ENCODE data around the gene RAVER2. TPM values are rescaled to one million over a fixed set of nuclear protein-coding genes. Genes with fewer than 3 reads are reported as not detected.

The RAVER2 gene
- total RNA-seq, 2 experiments from 2014 or later = 0.08 TPM; not detected in 1

DNA sequence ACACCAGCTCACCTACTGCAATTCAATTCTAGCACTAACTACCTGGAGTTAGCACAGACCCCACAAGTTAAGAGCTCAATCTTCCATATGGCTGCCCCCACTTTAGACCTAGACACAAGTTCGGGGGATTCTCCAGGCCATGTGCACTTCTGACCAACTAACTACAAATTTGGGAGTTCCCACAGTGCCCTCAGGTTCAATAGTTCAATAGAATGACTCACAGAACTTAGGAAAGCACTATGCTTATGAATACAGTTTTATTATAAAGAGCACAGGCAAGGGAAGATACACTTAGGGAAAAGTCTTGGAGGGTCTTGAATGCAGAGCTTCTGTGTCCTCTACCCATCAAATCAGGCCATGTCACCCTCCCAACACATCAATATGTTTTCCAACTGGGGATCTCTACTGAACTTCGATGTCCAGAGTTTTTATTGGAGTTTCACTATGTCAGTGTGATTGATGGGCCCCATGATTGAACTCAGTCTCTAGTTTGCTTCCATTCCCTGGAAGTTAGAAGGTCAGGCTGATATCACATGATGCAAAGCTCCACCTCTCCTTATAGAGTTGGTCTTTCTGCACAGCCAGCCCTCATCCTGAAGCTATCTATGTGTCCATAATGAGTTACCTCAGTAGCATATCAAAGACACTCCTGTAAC lies 46.1 kb downstream of the RAVER2 start:
- no peaks in the 10 kb centered on the region; the same call in 1 of the 2 replicates for H3K79me2 ChIP-seq (ENCODE audit: insufficient read depth, low read depth, low read length)
- no peak for DNase-seq (ENCODE audit: low spot score)
- CTCF ChIA-PET (ENCODE audit: unreplicated experiment) = no interaction called here
- intact Hi-C loops (cut with micrococcal nuclease; ENCODE audit: unreplicated experiment) = no loop called here
- BruUV-seq (replicated peaks) = no TSS peak
- no peaks in the 10 kb centered on the region for H3K9me3 ChIP-seq (ENCODE audit: low read length)
- TF ChIP-seq, protein P1, sequence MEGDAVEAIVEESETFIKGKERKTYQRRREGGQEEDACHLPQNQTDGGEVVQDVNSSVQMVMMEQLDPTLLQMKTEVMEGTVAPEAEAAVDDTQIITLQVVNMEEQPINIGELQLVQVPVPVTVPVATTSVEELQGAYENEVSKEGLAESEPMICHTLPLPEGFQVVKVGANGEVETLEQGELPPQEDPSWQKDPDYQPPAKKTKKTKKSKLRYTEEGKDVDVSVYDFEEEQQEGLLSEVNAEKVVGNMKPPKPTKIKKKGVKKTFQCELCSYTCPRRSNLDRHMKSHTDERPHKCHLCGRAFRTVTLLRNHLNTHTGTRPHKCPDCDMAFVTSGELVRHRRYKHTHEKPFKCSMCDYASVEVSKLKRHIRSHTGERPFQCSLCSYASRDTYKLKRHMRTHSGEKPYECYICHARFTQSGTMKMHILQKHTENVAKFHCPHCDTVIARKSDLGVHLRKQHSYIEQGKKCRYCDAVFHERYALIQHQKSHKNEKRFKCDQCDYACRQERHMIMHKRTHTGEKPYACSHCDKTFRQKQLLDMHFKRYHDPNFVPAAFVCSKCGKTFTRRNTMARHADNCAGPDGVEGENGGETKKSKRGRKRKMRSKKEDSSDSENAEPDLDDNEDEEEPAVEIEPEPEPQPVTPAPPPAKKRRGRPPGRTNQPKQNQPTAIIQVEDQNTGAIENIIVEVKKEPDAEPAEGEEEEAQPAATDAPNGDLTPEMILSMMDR (conservative IDR thresholded peaks at IDR 0.05; ENCODE audit: low read length) = no peak
- TF ChIP-seq EZH2phosphoT487 (IDR thresholded peaks at IDR 0.05; ENCODE audit: borderline replicate concordance, low read depth, low read length) = no peak
- no peaks in the 10 kb centered on the region for H3K9me2 ChIP-seq (ENCODE audit: insufficient read depth, low read length)
- H3K36me3 ChIP-seq (ENCODE audit: insufficient read depth, low read length) = no peaks in the 10 kb centered on the region
- H4K20me1 ChIP-seq (ENCODE audit: insufficient read depth, low read length) = no peaks in the 10 kb centered on the region
- no peak overlapping the region for H3K4me3 ChIP-seq (ENCODE audit: low read depth, low read length, poor library complexity, severe bottlenecking)
- no peak overlapping the region for H3K27ac ChIP-seq (ENCODE audit: low read depth, low read length, poor library complexity, severe bottlenecking)
- no peaks in the 10 kb centered on the region for H3K4me1 ChIP-seq (ENCODE audit: insufficient read depth, low read length, poor library complexity, severe bottlenecking)
- POLR2A ChIA-PET = no interaction called here
- H3K4me2 ChIP-seq (ENCODE audit: low read length) = no peak overlapping the region
- no peak overlapping the region for H2AFZ ChIP-seq (ENCODE audit: low read length)

DNA sequence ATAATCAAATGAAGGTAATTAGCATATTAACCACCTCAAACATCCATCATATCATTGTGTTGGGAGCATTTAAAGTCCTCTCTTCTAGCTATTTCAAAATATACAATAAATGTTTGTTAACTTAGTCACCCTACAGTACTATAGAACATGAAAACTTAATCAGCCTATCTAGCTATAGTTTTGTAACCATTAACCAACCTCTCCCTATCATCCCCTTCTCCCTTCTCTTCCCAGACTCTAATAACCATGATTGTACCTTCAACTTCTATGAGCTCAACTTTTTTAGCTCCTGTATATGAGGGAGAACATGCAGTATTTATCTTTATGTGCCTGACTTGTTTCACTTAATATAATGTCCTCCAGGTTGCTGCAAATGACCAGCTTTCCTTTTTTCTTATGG lies 54.0 kb downstream of the RAVER2 start:
- H3K9me2 ChIP-seq (ENCODE audit: insufficient read depth, low read length) = no peaks in the 10 kb centered on the region
- CTCF ChIA-PET (ENCODE audit: unreplicated experiment) = no interaction called here
- H3K27ac ChIP-seq (ENCODE audit: low read depth, low read length, poor library complexity, severe bottlenecking) = no peak overlapping the region
- POLR2A ChIA-PET = interaction anchor here (0.6 to 1.1 kb wide), 3 partner anchors 23 to 793 kb away, joined by 3 to 7 read pairs (median 3); no protein-coding TSS in a partner anchor
- H3K4me3 ChIP-seq (ENCODE audit: low read depth, low read length, poor library complexity, severe bottlenecking) = no peak overlapping the region
- no peaks in the 10 kb centered on the region for H3K36me3 ChIP-seq (ENCODE audit: insufficient read depth, low read length)
- DNase-seq (ENCODE audit: low spot score) = no peak
- H2AFZ ChIP-seq (ENCODE audit: low read length) = no peak overlapping the region
- no peaks in the 10 kb centered on the region for H3K4me1 ChIP-seq (ENCODE audit: insufficient read depth, low read length, poor library complexity, severe bottlenecking)
- H3K79me2 ChIP-seq (ENCODE audit: insufficient read depth, low read depth, low read length) = no peaks in the 10 kb centered on the region
- no peak overlapping the region for H3K4me2 ChIP-seq (ENCODE audit: low read length)
- TF ChIP-seq, protein P1 (conservative IDR thresholded peaks at IDR 0.05; ENCODE audit: low read length) = no peak
- no peak for TF ChIP-seq EZH2phosphoT487 (IDR thresholded peaks at IDR 0.05; ENCODE audit: borderline replicate concordance, low read depth, low read length)
- no peaks in the 10 kb centered on the region for H3K9me3 ChIP-seq (ENCODE audit: low read length)
- intact Hi-C loops (cut with micrococcal nuclease; ENCODE audit: unreplicated experiment) = no loop called here
- H4K20me1 ChIP-seq (ENCODE audit: insufficient read depth, low read length) = no peaks in the 10 kb centered on the region
- BruUV-seq (replicated peaks) = no TSS peak

DNA sequence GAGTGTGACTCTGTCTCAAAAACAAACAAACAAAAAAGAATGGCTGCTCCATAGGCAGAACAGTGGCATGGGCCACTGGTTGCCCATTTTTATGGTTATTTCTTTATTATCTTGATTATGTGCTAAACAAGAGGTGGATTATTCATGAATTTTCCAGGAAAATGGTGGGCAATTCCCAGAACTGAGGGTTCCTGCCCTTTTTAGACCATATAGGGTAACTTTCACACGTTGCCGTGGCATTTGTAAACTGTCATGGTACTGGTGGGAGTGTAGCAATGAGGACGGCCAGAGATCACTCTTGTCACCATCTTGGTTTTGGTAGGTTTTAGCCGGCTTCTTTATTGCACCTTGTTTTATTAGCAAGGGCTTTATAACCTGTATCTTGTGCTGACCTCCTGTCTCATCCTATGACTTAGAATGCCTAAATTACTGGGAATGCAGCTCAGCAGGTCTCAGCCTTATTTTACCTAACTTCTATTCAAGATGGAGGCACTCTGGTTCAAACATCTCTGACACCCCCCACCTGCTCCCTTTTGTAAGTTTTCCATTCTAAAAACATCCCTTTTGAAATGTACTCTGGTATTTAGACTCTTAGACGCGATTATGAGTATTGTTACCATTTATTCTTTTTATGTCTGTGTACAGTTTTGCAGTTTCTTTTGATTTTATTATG lies 57.1 kb downstream of the RAVER2 start:
- intact Hi-C loops (cut with micrococcal nuclease; ENCODE audit: unreplicated experiment) = no loop called here
- H3K27ac ChIP-seq (ENCODE audit: low read depth, low read length, poor library complexity, severe bottlenecking) = no peak overlapping the region
- no peaks in the 10 kb centered on the region for H3K9me2 ChIP-seq (ENCODE audit: insufficient read depth, low read length)
- POLR2A ChIA-PET = no interaction called here
- no peaks in the 10 kb centered on the region for H3K36me3 ChIP-seq (ENCODE audit: insufficient read depth, low read length)
- H3K79me2 ChIP-seq (ENCODE audit: insufficient read depth, low read depth, low read length) = no peaks in the 10 kb centered on the region
- H3K4me2 ChIP-seq (ENCODE audit: low read length) = no peak overlapping the region
- H2AFZ ChIP-seq (ENCODE audit: low read length) = no peak overlapping the region
- CTCF ChIA-PET (ENCODE audit: unreplicated experiment) = no interaction called here
- TF ChIP-seq EZH2phosphoT487 (IDR thresholded peaks at IDR 0.05; ENCODE audit: borderline replicate concordance, low read depth, low read length) = no peak
- TF ChIP-seq, protein P1 (conservative IDR thresholded peaks at IDR 0.05; ENCODE audit: low read length) = no peak
- no peak overlapping the region for H3K4me3 ChIP-seq (ENCODE audit: low read depth, low read length, poor library complexity, severe bottlenecking)
- H3K9me3 ChIP-seq (ENCODE audit: low read length) = no peaks in the 10 kb centered on the region
- H3K4me1 ChIP-seq (ENCODE audit: insufficient read depth, low read length, poor library complexity, severe bottlenecking) = no peaks in the 10 kb centered on the region
- H4K20me1 ChIP-seq (ENCODE audit: insufficient read depth, low read length) = no peaks in the 10 kb centered on the region
- no TSS peak for BruUV-seq (replicated peaks)
- DNase-seq (ENCODE audit: low spot score) = no peak
